K562 (cell line): ENCODE measurements around the gene TMEM120B.
"Not testable (repeated sequence)": the region's sequence is repeated elsewhere in the genome, so short reads cannot be mapped to it uniquely, and the experiment has no call there.

Experiments used
- BDP1 ChIP-seq: IDR thresholded peaks from 3 replicates; pipeline ENCODE4 v1.6.1; 2011; ENCODE audit not compliant: insufficient read length, insufficient read depth
- CTCF ChIP-seq, 3 experiments: IDR thresholded peaks in 2 of 3; conservative IDR thresholded peaks in 1 of 3; 2 replicates each; pipeline ENCODE4 v1.5.1; 2011 to 2012; ENCODE audit warnings: low read length in 3 of 3, mild to moderate bottlenecking in 3 of 3, control low read depth in 2 of 3, improper control_type of control experiment in 1 of 3, inconsistent platforms in 1 of 3, low read depth in 1 of 3, mixed read lengths in 1 of 3, moderate library complexity in 1 of 3; ENCODE audit not compliant: insufficient read depth in 2 of 3
- ELF1 ChIP-seq: fragments of 200-800 bp; sonication (Bioruptor generic); IDR thresholded peaks from 2 replicates; pipeline ENCODE4 v1.6.1; 2016; ENCODE audit warnings: missing genetic modification characterization, missing compliant biosample characterization
- HDAC1 ChIP-seq, 2 experiments: fragments of 450-650 bp; IDR thresholded peaks; 2 replicates each; pipeline ENCODE4 v1.6.1; 2016 to 2017; ENCODE audit warnings: inconsistent platforms in 1 of 2, mild to moderate bottlenecking in 1 of 2, moderate library complexity in 1 of 2
- TGIF2 ChIP-seq: sonication (generic); formaldehyde crosslinking; IDR thresholded peaks from 2 replicates; pipeline ENCODE4 v1.8.1; 2022; ENCODE audit warnings: mild to moderate bottlenecking, missing genetic modification reagents, moderate library complexity
- ZBTB5 ChIP-seq: fragments of 450-650 bp; IDR thresholded peaks from 2 replicates; pipeline ENCODE4 v1.6.1; 2017; ENCODE audit warnings: antibody characterized with exemption
- ZBTB8A ChIP-seq: fragments of 450-650 bp; IDR thresholded peaks from 2 replicates; pipeline ENCODE4 v1.6.1; 2018; ENCODE audit warnings: mild to moderate bottlenecking, moderate library complexity; ENCODE audit not compliant: partially characterized antibody
- ZNF830 ChIP-seq: fragments of 250-450 bp; sonication (Bioruptor Pico); IDR thresholded peaks from 2 replicates; pipeline ENCODE4 v1.5.0; 2021; ENCODE audit warnings: mild to moderate bottlenecking

GRCh38 chr12:121666829-121667228 lies 45.7 kb upstream of the TMEM120B start:
- TF ChIP-seq CTCF (IDR thresholded peaks at IDR 0.05 in 2 of 3, conservative IDR thresholded peaks at IDR 0.05 in 1 of 3; ENCODE audit: insufficient read depth in 2 of 3, low read depth in 1 of 3, low read length in 3 of 3); ZNF830; BDP1; ZBTB5; TGIF2 (CRISPR knock-in tag); ZBTB8A; ELF1 (tag): not testable (repeated sequence)
- peak in 1 of 2 experiments; percentile 65; a peak in 2 of 4 replicates for TF ChIP-seq HDAC1 (IDR thresholded peaks at IDR 0.05)
